ENCODE measurements around the gene PITRM1. TPM values are rescaled to one million over a fixed set of nuclear protein-coding genes. Genes with fewer than 3 reads are reported as not detected.

The PITRM1 gene
- total and polyA plus RNA-seq, 2 donors (not counting 3 experiments of a cell fraction or from before 2014, with no cell fraction given): 83.2 to 145 TPM

- peaks cover 8% of the 10 kb centered on the region for H3K4me1 ChIP-seq (ENCODE audit: control insufficient read depth, extremely low read depth, insufficient read depth, low read length)
- TF ChIP-seq MYC (IDR thresholded peaks at IDR 0.05; ENCODE audit: low read depth, low read length): no peak
- TF ChIP-seq CTCF (IDR thresholded peaks at IDR 0.05; ENCODE audit: extremely low read depth in 1 of 2, insufficient read depth in 1 of 2, low read depth in 1 of 2, low read length in 2 of 2): no peak
- no peak for TF ChIP-seq GATA2 (IDR thresholded peaks at IDR 0.05; ENCODE audit: insufficient read depth, insufficient read length, low read depth, low read length)
- no peak for TF ChIP-seq MAX (IDR thresholded peaks at IDR 0.05; ENCODE audit: insufficient read depth, insufficient read length)
- no peak for TF ChIP-seq POLR2AphosphoS5 (IDR thresholded peaks at IDR 0.05; ENCODE audit: insufficient read depth, low read depth, low read length)
- no peak for TF ChIP-seq POLR2A (IDR thresholded peaks at IDR 0.05; ENCODE audit: low read depth, low read length)
- TF ChIP-seq EZH2 (IDR thresholded peaks at IDR 0.05; ENCODE audit: borderline replicate concordance, low read depth, low read length, severe bottlenecking): no peak
- TF ChIP-seq FOS (IDR thresholded peaks at IDR 0.05; ENCODE audit: borderline replicate concordance, insufficient read depth, low read length): no peak
- TF ChIP-seq JUN (IDR thresholded peaks at IDR 0.05; ENCODE audit: borderline replicate concordance, insufficient read depth, insufficient read length, low read depth): no peak
- POLR2A ChIA-PET: no interaction called here
- DNase-seq (ENCODE audit: low read depth, low spot score) (no peak), FAIRE-seq (no peak)
- peaks cover 38% of the 10 kb centered on the region for H3K79me2 ChIP-seq (ENCODE audit: control insufficient read depth, insufficient read depth, low read length)
- no peak overlapping the region for H3K9ac ChIP-seq (replicated peaks; ENCODE audit: extremely low read depth, insufficient read depth, low read length)
- H3K4me2 ChIP-seq (ENCODE audit: insufficient read depth, low read length): no peak overlapping the region
- H3K27me3 ChIP-seq (ENCODE audit: control insufficient read depth in 2 of 2, insufficient read depth in 2 of 2, low read length in 2 of 2): no peaks in the 10 kb centered on the region
- no peaks in the 10 kb centered on the region for H3K9me3 ChIP-seq (replicated peaks; ENCODE audit: control insufficient read depth, insufficient read depth, low read length)
- H3K9me1 ChIP-seq (replicated peaks; ENCODE audit: control insufficient read depth, extremely low read depth, insufficient read depth, low read length): no peaks in the 10 kb centered on the region
- no peak overlapping the region for H3K4me3 ChIP-seq (replicated peaks in 1 of 3; ENCODE audit: insufficient read depth in 1 of 3, low read depth in 1 of 3, low read length in 3 of 3)
- dilution Hi-C loops (cut with MboI; ENCODE audit: extremely low pct_ligation_motif_present, low sequenced_read_pairs) (no loop called here), intact Hi-C loops (cut with micrococcal nuclease) (no loop called here)
- no peak overlapping the region for H2AFZ ChIP-seq (ENCODE audit: low read depth, low read length)
- CTCF ChIA-PET: no interaction called here
- BruUV-seq (replicated peaks): no TSS peak
- no peaks in the 10 kb centered on the region for H4K20me1 ChIP-seq (replicated peaks; ENCODE audit: control insufficient read depth, extremely low read depth, insufficient read depth, low read length)
- H3K27ac ChIP-seq (ENCODE audit: insufficient read depth, low read depth, low read length): no peak overlapping the region
- H3K36me3 ChIP-seq (ENCODE audit: control insufficient read depth in 2 of 2, extremely low read depth in 1 of 2, insufficient read depth in 2 of 2, low read length in 2 of 2): peaks cover 29 to 41% of the 10 kb centered on the region in 2 experiments
Measured at GRCh38 chr10:3166496-3167290, 5.9 kb downstream of the PITRM1 start.

Measured in endothelial cell of umbilical vein (primary cell).